NCI-H524 (cell line): ENCODE results near the gene ANO5.

ENCODE experiments used
- DNase-seq, 2 experiments: peaks; one replicate each; lab custom pipeline; 2025; lab: John Stamatoyannopoulos, UW

The ANO5 gene

GRCh38 chr11:22331771-22332170 lies 138.9 kb downstream of the ANO5 start:
- no peak for DNase-seq
